Activated CD4-positive, alpha-beta T cell treated with anti-CD3 and anti-CD28 coated beads, Interleukin-2, Interleukin-6, amounts not matched to agents 100 ng/mL and 50 ng/mL, durations not matched to agents 16 hours and 8 hours (primary cell): ENCODE data around the gene TMEM59.
"Not testable (repeated sequence)": the region's sequence is repeated elsewhere in the genome, so short reads cannot be mapped to it uniquely, and the experiment has no call there.

Experiments
- DNase-seq: peaks from one replicate; pipeline ENCODE4 v3.0.0-alpha.2; 2020

Gene TMEM59

DNA sequence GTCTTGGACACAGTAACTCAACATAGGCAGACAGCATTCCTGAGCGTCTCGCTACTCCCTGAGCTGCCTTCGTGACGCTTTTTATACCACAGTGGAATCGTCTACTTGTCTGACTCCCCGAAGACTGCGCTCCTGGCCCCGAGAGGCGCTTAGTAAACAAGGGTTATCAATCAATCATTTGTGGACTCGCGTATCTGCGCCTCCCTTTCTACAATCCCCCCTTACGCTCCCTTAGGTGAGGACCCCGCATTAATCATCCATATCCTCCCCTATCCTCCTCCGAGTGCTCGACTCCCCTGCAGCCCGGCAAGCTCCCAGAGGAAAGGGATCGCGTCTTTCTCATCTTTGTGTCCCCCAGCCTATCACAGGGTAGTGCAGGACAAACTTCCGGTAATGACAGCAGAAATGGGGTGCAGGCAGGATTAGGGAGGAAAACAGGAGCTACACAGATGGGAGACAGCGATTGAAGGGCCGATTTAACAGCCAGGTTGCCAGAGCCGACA lies 522 bp downstream of the TMEM59 start:
- peak; percentile 55 for DNase-seq

DNA sequence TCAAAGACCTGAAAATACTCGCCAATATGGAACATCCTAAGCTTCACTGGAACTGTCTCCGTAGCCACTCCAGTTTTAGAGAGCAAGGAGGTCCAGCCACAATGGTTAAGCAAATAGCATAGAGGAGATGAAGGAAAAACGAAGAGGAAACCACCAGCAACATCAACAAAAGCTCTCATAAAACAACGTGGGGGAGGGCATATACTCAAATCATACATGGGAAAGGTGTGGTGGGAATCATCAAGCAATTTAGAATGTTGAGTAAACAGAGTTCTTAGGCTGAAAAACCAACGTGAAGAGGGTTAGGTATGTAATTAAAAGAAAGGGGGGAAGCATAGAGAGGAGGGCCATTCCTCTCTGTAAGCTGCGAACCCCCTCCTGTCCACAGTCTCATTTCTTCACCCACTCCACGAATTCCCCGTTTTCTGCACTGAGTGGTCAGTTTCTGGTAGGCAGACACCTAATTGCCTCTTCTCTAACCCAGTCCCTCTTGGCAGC lies 1.0 kb downstream of the TMEM59 start:
- DNase-seq: no peak

DNA sequence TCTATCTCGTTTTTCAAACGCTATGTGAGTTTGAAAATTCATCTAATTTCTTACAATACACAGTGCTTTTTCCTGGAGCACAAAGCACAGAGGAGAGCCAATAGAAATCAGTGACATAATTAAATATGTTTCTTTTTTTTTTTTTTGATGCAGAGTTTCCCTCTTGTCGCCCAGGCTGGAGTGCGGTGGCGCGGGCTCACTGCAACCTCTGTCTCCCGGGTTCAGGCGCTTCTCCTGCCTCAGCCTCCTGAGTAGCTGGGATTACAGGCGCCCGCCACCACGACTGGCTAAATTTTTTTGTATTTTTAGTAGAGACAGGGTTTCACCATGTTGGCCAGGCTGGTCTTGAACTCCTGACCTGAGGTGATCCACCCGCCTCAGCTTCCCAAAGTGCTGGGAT lies 2.6 kb downstream of the TMEM59 start:
- not testable (repeated sequence) for DNase-seq

DNA sequence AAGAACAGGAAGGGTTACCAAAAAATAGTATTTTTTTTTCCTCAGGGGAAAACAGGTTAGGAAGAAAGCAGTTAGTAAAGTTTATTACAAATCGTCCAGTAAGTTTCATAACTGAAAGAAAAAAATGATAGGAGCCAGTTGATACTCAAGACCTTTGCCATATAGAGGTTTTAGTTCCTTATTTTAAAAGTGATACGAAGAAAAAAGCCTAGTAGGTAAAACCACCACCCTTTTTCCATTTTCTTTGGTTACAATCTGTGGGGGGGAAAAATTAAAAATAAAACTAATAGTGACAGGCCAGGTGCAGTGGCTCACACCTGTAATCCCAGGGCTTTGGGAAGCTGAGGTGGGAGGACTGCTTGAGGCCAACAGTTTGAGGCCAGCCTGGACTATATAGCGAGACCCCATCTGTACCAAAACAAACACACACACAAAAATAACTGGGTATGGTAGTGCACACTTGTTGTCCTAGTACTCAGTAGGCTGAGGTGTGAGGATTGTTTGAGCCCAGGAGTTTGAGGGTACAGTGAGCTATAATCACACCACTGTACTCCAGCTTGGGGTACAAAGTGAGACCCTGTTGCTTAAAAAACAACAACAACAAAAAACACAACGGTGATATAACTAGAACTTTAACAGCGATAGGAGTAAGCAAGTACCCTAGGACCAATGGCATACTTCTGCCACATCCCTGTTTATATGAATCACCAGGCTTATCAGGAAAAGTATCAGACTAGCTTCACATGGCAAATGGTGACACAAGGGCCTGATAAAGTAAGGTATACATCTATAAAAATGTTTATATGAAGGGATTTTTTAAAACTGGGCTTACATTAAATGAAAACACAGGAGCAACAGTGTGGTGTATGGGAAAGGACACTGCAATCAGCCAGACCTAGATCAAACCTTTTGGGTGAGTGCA lies 5.4 kb downstream of the TMEM59 start:
- no peak for DNase-seq

DNA sequence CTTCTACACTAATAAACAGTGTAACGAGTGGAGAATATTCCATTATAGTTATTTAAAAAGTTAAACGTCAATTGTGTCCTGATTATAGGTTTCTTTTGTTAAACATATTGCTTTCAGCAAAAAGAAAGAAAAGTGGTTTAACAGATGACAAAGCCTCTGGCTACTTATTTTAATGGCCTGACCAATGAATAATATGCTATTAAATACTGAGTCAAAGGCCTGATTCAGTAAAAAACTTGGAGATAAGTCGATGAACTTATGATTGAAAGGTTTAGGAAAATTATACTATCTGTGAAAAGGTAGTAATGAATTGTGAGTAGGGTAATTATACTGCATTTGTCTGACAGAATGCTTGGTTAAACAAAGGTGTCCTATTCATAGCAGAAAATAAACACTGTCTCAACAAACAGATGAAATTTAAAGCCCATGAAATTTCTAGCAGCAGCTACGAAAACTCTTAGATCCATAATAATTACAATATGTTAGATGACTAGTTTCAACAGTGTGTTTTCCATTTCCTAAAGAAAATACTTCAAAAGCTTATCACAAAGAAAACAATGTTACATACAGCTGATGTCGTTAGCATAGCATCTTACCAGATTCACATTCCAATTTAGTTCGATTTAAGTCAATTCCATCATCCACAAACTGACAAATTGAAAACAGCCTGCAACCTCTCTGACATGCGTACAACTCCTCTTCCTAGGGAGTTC lies 6.2 kb downstream of the TMEM59 start:
- DNase-seq: no peak

DNA sequence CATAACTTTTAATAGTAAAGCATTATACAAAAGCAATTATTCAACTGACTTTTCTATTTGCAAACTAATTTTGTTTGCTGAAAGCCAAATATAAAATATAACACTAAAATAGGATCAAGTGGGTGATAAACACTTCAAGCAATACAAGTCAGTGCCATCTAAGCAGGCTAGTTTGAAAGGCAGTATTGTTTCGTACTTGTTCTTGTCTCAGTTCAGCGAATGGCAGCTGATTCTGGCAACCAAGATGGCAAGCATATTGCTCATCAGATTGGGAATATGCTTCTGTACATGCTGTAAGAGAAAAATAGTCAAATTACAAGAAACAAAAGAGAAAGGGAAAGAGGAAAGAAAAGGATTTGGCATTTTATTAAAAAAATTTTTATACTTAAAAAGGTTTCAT lies 7.5 kb downstream of the TMEM59 start:
- no peak for DNase-seq

DNA sequence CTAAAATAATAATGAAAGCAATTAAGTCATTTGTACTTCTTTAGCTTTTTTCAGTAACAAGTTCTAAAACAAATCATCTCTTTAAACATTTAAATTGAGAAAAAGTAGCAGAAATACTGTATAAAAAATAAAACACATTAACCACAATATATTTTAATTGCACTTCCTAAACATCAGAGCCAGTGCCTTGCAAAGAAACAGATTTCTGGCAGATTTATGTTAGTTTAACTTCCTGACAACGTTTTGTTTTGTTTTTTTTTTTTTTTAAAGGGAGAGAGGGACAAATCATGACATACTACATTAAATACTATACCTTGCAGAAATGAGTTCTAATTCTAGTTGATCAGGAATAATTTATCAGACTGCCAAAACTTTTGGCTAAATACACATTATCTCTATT lies 11.2 kb downstream of the TMEM59 start:
- no peak for DNase-seq

DNA sequence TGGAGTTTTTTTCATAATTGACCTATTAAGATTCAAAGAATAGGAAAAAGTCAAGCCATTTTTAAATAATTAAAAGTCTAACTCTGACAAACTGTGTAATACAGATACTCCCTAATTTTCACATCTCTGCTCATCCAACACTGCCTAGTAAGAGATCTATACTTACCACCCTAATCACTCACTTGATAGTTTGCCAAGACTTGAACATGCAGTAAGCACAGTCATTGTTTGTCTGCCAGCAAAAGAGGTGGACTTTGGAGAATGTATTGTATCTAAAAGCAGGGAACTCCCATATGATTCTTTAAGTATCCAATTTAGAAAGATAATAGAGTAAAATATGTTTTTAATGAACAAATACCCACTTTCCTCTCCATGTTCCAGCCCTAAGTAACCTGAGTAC lies 15.5 kb downstream of the TMEM59 start:
- no peak for DNase-seq

DNA sequence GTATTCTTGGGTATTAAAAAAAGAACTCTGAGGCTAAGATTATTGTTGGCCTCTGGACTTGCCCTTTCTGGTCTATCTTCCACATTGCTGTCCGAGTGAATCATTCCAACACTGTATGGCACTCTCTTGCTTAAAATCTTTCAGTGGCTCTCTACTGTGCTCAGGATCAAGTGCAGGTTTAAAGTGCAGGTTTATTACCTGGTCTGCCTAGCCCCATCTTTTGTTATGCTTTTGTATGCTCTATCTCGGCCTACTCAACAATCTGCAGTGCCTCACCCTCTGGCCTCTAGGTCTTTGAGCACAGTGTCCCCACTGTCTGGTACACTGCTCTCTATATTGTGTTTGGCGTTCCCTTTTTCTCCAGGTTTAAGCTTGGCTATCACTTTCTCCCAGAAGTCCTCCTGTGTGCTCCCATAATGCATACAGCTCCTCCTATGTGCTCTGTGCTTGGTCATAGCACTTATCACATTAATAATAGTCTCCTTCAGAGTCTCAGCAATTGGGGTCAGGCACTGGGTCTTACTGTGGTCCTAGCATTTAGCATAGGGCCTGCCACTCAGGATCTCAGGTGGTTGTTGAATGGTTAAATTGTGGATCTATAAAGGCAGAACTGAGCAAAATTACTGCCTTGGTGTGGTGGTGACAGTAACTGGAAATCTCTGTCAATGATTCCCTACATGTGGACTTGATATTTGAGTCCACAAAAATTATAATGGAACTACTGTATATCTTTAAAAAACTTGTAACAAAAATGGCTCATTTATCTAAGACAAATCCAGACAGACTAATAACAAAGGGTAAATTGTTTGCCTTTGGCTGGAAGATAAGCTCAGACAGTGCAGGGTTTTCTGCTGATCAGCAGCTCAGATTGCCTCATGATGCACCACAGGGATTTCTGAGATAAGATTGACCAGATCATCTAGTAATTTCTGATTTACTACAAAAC lies 24.4 kb downstream of the TMEM59 start:
- DNase-seq: no peak

DNA sequence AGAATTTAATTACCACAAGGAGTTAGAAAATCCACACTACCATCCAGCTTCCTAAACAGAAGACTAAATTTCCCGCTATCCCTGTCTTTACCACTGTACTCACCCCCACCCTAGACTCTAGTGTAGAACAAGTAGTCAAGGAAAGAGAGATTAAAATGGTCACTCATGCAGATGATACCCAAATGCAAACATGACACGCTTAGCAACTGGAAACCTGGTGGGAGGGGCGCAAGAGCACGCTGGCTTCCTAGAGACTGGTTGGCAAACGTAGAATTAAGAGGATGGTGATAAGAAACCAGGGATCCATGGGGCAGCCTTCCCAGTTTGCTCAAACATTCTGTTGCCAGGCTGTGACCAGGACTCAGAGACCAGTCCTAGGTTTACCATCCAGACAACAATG lies 25.2 kb downstream of the TMEM59 start:
- DNase-seq: no peak

DNA sequence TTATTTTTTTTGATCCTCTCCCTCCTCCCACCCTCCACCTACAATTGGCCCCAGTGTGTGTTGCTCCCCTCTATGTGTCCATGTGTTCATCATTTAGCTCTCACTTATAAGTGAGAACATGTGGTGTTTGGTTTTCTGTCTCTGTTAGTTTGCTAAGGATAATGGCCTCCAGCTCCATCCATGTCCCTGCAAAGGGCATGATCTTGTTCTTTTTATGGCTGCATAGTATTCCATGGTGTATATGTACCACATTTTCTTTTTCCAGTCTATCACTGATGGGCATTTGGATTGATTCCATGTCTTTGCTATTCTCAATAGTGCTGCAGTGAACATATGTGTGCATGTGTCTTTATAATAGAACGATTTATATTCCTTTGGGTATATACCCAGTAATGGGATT lies 28.2 kb downstream of the TMEM59 start:
- DNase-seq: not testable (repeated sequence)

DNA sequence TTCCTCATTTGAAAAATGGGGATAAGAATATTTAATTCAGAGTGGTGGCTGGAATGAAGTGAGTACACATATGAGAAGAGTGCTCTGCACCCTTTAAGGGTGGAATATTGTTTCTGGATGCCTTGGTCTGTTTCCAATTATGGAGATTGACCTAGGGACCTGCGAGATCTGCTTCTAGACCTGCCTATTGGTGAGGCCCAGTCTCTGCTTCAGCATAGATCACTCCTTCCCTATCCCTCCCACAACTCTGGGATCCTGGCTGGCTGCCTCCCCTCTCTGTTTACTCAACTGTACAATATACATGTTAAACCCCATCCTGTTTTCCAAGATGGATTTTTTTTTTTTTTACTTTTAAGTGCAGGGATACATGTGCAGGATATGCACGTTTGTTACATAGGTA lies 28.6 kb downstream of the TMEM59 start:
- no peak for DNase-seq

DNA sequence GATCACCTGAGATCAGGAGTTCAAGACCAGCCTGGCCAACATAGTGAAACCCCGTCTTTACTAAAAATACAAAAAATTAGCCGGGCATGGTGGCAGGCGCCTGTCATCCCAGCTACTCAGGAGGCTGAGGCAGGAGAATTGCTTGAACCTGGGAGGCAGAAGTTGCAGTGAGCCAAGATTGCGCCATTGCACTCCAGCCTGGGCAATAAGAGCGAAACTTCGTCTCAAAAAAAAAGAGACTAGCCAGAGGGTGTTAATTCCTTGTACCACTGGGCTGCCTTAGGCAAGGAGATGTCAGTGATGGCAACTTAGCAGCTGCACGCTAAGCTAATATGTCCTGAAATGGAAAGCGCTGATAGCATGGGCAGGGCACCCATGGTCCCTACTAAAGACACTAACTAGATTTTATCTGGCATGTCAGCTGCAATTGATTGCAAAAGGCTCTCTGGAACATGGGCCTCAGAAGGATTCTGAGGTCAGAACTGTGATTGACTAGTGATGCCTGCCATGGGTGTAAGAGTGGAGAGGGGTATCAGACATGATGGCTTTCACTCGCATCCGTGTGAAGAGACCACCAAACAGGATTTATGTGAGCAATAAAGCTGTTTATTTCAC lies 33.3 kb downstream of the TMEM59 start:
- not testable (repeated sequence) for DNase-seq

DNA sequence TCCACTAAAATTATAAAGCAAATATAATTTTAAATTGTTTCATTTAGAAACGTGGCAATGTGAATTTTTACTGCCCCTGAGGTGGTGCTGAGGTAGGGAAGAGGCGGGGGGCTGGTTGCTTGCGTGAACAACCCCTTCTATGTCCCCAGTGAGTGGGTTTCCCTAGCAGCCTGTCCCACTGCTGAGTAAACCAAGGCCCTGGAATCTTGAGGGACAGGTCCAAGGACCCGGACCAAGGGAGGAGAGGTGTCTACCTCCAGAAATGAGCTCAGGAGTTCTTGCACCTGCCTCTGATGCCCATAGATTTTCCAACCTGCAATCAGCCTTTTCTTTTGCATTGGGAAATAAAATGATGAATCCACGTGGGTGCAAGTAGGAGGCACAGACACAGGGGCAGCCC lies 34.4 kb downstream of the TMEM59 start:
- no peak for DNase-seq

DNA sequence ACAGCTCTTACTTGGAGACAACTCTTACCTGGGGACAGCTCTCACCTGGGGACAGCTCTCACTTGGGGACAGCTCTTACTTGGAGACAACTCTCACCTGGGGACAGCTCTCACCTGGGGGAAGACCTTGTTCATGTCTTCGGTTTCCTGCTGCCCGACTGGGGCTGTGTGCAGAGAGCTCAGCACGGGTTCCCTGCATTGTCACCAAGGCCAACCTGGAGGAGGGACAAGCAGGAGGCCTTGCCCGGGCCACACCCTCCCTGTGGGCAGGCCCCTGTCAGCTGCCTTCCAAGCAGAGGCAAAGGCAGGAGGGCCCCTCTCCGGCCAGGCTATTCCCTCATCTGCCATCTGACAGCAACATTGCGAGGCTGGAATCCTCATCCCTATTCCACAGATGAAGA lies 35.0 kb downstream of the TMEM59 start, which contains the start of gene LDLRAD1:
LDLRAD1 (minus strand) TSS at position 208 of the 400 bp plus-strand sequence; CDS start at position 134, 74 bp downstream.
- DNase-seq: no peak

DNA sequence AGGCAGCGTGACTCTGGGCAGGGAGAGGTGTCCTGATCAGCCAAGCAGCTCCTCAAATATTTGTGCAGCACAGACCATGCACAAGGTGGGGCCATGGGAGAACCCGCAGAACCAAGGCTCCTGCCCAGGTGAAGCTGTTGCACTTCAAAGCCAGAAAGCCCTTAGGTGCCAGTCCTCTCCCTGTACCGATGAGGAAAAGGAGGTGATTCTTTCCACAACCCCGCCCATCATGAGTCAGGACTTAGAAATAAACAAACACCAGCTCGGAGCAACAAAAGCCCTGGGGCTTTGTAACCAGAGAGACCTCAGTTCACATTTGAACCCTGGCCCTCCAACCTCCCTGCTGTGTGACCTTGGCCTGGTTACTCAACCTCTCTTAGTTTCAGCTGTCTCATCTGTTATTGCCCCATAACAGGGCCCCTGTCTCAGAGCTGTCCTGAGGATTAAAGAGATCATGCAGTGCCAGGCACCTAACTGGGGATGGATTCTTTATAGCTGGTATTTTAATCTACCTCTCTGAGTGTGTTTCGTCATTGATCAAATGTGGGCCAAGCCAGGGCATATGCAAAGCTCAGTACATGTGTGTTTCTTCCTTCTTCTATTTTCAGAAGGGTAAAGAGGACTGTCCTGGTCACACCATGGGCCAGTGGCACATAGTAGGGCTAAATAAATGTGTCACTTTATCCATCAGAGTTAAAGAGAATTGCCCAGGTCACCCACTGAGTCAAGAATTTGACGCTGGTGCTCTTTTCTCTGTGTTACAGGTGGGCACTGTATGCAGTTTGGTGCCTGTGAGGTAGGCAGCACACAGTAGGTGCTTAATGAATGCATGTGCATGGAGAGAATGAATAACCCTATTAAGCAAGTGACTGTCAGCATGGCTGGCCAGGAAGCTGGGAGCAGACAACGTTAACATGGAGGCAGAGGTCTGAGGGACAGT lies 36.4 kb downstream of the TMEM59 start:
- DNase-seq: no peak

DNA sequence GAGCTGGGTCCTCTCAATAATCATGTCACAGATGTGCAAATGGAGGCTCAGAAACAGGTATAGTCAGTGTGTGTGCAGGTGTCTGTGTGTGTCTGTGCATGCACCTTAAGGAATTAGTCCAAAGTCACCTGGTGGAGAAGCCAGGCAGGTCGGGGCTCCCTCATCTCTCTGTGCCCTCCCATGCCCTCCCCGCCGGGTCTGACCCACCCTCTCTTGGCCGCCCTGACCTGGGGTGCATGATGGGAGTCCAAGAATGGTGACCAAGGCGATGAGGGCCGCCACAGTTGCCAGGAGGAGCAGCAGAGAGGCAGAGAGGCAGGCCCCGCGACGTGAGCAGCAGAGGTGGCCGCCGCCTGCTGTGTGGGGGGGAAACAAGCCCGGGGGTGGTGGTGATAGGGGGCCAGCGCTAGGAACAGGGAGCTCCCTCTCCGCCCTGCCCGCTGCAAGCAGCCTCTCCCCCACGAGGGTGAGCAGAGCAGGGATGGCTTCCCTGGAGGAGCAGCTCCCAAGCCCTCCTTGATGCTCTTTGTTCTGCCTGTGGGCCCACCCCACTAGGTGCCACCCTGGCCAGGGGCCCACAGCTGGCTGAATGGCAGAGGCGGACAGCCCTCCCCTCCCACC lies 38.9 kb downstream of the TMEM59 start:
- no peak for DNase-seq

DNA sequence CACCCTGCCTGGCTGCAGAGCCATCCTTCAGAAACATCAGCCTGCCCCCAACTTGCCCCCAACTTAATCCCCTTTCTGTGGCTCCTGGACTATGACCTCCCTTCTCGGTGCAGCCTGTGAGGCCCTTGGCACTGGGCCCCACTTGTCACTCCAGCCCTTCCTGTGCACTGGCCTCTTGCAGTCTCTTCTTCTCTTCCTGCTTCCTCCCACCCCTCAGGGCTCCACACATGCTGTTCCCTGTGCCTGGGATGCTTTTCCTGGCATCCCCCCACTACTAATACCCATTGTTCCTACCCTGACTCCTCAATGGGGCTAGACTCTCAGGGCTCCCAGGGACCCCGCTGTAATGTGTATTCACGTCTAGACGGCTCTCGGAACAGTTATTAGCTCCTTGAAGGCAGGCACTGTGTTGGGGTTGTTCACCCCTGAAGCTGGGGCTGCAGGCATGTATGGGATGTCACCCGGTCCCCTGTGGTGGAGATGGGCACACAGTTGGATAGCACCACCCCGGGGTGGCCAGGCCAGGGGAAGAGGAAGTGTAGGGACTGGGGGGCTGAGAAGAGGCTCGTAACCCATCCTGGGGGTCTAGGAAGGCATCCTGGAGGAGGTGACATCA lies 39.5 kb downstream of the TMEM59 start:
- DNase-seq: no peak

DNA sequence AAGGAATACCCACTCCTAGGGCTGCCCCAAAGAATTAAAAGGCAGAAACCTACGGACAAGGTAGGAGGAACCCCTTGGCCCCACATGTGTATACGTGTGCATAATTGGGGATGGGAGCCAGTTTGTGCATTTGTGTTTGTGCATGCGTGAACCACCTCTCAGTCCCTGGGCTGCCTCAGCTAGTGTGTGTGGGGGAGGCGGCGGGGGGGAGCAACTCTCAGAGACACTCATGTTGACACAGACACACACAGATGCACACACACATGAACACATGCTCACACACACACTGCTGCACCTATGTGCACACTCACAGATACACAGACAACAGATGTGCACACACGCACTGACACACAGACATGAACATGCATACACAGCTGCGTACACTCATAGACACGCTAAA lies 40.1 kb downstream of the TMEM59 start:
- DNase-seq: no peak

DNA sequence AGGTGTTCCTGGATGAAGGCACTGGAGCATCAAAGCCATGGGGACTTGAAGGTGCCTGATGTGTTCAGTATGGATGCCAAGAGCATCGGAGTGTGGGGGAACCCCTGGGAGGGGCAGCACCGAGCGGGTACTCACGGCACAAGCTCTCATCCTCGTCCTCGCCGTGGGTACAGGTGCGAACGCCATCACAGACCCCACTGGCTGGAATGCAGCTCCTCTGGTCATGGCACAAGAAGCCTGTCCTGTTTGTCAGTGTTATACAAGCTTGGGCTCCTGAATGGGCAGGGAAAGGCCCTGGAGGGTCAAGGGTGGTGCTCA lies 41.0 kb downstream of the TMEM59 start:
- no peak for DNase-seq
